Transverse colon (tissue), 3 donors: ENCODE results near the gene SORT1.

Experiments used
- EP300 ChIP-seq: sonication (generic); formaldehyde crosslinking; IDR thresholded peaks from one replicate; pipeline ENCODE4 v1.6.1; 2017; ENCODE audit warnings: antibody characterized with exemption, low read depth
- POLR2A ChIP-seq: fragments of 450-650 bp; IDR thresholded peaks from one replicate; pipeline ENCODE4 v1.6.1; 2016; ENCODE audit warnings: antibody characterized with exemption, mild to moderate bottlenecking, moderate library complexity
- TF ChIP-seq, protein P1 (sequence below), 5 experiments: fragments of 200-600 bp in 3 of 5; fragments of 450-650 bp in 2 of 5; sonication (generic) in 3 of 5; IDR thresholded peaks; 1 replicate in 2 of 5; 2 replicates in 3 of 5; pipeline ENCODE4 v1.5.1; 2016 to 2017; ENCODE audit warnings: antibody characterized with exemption in 5 of 5, inconsistent platforms in 3 of 5, mild to moderate bottlenecking in 2 of 5, moderate library complexity in 1 of 5

DNA sequence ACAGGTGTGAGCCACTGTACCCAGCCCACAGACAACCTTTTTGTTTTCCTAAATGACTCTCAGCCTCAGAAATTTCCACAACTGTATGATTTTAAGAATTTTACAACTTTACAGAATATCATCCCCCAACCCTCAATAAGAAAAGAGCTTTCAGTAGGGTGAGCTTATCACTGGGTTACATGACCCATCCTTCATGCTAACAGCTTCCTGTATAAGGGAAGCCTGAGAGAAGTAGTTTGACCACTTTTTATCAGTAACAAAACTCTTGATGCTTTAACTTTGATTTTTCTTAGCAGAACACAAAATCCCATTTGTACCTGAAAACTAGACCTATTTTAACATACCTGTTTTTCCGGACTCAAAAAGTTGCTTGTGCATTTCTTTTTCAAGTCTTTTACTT, 81.2 kb downstream of the SORT1 start:
- TF ChIP-seq, protein P1, sequence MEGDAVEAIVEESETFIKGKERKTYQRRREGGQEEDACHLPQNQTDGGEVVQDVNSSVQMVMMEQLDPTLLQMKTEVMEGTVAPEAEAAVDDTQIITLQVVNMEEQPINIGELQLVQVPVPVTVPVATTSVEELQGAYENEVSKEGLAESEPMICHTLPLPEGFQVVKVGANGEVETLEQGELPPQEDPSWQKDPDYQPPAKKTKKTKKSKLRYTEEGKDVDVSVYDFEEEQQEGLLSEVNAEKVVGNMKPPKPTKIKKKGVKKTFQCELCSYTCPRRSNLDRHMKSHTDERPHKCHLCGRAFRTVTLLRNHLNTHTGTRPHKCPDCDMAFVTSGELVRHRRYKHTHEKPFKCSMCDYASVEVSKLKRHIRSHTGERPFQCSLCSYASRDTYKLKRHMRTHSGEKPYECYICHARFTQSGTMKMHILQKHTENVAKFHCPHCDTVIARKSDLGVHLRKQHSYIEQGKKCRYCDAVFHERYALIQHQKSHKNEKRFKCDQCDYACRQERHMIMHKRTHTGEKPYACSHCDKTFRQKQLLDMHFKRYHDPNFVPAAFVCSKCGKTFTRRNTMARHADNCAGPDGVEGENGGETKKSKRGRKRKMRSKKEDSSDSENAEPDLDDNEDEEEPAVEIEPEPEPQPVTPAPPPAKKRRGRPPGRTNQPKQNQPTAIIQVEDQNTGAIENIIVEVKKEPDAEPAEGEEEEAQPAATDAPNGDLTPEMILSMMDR (IDR thresholded peaks at IDR 0.05), result no peak
- TF ChIP-seq POLR2A, result no peak
- TF ChIP-seq EP300, result no peak
